ENCODE data around the gene TIGIT. TPM values are rescaled to one million over a fixed set of nuclear protein-coding genes. Genes with fewer than 3 reads are reported as not detected.

Gene TIGIT
- total and polyA plus RNA-seq, 2 donors (not counting 1 experiment from before 2014, with no cell fraction given) = 2.5 to 4.6 TPM

DNA sequence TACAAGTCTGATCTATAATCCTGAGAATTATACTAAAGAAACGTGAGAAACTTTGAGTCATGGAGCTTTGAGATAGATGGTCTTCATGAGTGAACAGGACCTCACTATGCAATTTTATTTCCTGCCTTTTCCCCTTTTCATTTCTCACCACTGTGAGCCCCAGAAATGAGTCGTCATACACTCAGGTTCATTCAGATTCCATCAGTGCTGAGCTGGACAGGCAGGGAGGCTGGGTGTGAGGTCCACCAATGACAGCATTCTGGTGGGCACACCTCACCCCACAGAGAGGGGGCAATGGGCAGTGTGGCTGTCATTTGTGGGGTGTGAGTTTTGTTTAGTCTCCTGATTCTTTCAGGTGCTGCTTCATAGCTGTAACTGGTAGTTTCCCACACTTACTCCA lies 16.9 kb downstream of the TIGIT start:
- no peaks in the 10 kb centered on the region for H3K27me3 Mint-ChIP-seq
- DNase-seq (no peak), ATAC-seq (ENCODE audit: low read depth) (no peak)
- WGBS (ENCODE audit: insufficient coverage) = no CpG with 5 or more reads among the region's 2 CpGs
- ChIA-PET CTCF (interaction anchor here (0.7 to 4.9 kb wide), 4 partner anchors 13 to 158 kb away, joined by 3 to 31 read pairs (median 4); no protein-coding TSS in a partner anchor), POLR2A (interaction anchor here (0.6 kb wide), 1 partner anchor 92 kb away, joined by 3 read pairs; no protein-coding TSS in a partner anchor)
- H3K9me3 Mint-ChIP-seq (ENCODE audit: insufficient read depth) = no peaks in the 10 kb centered on the region
- Histone ChIP-seq H2AFZ (ENCODE audit: insufficient read depth, low read depth, low read length, poor library complexity, severe bottlenecking) (no peak overlapping the region), H3K36me3 (replicated peaks in 1 of 2; ENCODE audit: control extremely low read depth in 1 of 2, control insufficient read depth in 1 of 2, extremely low read depth in 1 of 2, insufficient read depth in 2 of 2, low read length in 1 of 2) (no peaks in the 10 kb centered on the region), H3K4me3 (ENCODE audit: control extremely low read depth in 1 of 5, extremely low read depth in 1 of 5, insufficient read depth in 1 of 5, low read depth in 2 of 5, low read length in 4 of 5) (no peak overlapping the region), H4K20me1 (ENCODE audit: control insufficient read depth, insufficient read depth, low read length, poor library complexity, severe bottlenecking) (no peaks in the 10 kb centered on the region), H3K9ac (ENCODE audit: low read length) (no peak overlapping the region), H3K27ac (ENCODE audit: low read length in 2 of 2) (no peak overlapping the region), H3K4me2 (replicated peaks; ENCODE audit: low read depth, low read length, poor library complexity, severe bottlenecking) (no peak overlapping the region), H3K9me3 (ENCODE audit: control extremely low read depth in 1 of 3, control insufficient read depth in 2 of 3, insufficient read depth in 1 of 3, low read length in 2 of 3) (no peaks in the 10 kb centered on the region), H3K27me3 (replicated peaks in 1 of 4; ENCODE audit: control extremely low read depth in 1 of 4, control insufficient read depth in 3 of 4, insufficient read depth in 4 of 4, low read length in 3 of 4) (no peaks in the 10 kb centered on the region), H3K79me2 (ENCODE audit: control insufficient read depth, insufficient read depth, low read length) (no peaks in the 10 kb centered on the region), H3K4me1 (ENCODE audit: control insufficient read depth in 2 of 2, insufficient read depth in 2 of 2, low read length in 2 of 2) (peaks cover 22 to 27% of the 10 kb centered on the region in 2 donors)
- H3K27ac Mint-ChIP-seq = peak overlapping the region; percentile 22
- TF ChIP-seq, protein P1, sequence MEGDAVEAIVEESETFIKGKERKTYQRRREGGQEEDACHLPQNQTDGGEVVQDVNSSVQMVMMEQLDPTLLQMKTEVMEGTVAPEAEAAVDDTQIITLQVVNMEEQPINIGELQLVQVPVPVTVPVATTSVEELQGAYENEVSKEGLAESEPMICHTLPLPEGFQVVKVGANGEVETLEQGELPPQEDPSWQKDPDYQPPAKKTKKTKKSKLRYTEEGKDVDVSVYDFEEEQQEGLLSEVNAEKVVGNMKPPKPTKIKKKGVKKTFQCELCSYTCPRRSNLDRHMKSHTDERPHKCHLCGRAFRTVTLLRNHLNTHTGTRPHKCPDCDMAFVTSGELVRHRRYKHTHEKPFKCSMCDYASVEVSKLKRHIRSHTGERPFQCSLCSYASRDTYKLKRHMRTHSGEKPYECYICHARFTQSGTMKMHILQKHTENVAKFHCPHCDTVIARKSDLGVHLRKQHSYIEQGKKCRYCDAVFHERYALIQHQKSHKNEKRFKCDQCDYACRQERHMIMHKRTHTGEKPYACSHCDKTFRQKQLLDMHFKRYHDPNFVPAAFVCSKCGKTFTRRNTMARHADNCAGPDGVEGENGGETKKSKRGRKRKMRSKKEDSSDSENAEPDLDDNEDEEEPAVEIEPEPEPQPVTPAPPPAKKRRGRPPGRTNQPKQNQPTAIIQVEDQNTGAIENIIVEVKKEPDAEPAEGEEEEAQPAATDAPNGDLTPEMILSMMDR (IDR thresholded peaks at IDR 0.05) = no peak
- TF ChIP-seq EZH2 (IDR thresholded peaks at IDR 0.05; ENCODE audit: borderline replicate concordance, insufficient read depth, low read depth, low read length, poor library complexity, severe bottlenecking) = no peak
- peaks cover 34% of the 10 kb centered on the region for H3K4me1 Mint-ChIP-seq
- H3K4me3 Mint-ChIP-seq = no peak overlapping the region
- intact Hi-C loops (cut with micrococcal nuclease) = no loop called here

DNA sequence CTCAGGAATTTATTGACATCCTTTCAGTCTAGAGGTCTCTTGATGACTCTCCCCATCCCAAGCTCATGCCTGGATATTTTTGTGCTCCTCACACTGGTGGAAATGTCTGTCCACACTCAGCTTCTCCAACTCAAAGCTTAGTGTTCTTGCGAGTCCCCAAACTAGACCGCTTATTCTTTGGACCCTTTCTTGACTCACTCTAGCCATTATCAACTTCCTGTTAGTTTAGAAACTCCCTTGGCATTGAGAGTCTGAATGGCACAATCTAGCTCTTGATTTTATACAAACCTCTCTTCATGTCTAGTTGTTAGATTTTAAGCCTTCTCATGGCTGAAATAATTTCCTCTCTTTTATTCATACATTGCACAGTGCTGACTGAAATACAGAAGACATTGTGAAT lies 19.6 kb downstream of the TIGIT start:
- CTCF ChIA-PET = interaction anchor here (1.1 kb wide), 1 partner anchor 22 kb away, joined by 4 read pairs; no protein-coding TSS in a partner anchor
- no peaks in the 10 kb centered on the region for H3K27me3 Mint-ChIP-seq

More for the DNA sequence above, 19.6 kb downstream of the TIGIT start:
- 100% methylated on average over 2 of the region's 2 CpGs for WGBS (ENCODE audit: insufficient coverage)
- Histone ChIP-seq H2AFZ (ENCODE audit: insufficient read depth, low read depth, low read length, poor library complexity, severe bottlenecking) (no peak overlapping the region), H3K36me3 (replicated peaks in 1 of 2; ENCODE audit: control extremely low read depth in 1 of 2, control insufficient read depth in 1 of 2, extremely low read depth in 1 of 2, insufficient read depth in 2 of 2, low read length in 1 of 2) (no peaks in the 10 kb centered on the region), H4K20me1 (ENCODE audit: control insufficient read depth, insufficient read depth, low read length, poor library complexity, severe bottlenecking) (no peaks in the 10 kb centered on the region), H3K4me3 (ENCODE audit: control extremely low read depth in 1 of 5, extremely low read depth in 1 of 5, insufficient read depth in 1 of 5, low read depth in 2 of 5, low read length in 4 of 5) (no peak overlapping the region), H3K79me2 (ENCODE audit: control insufficient read depth, insufficient read depth, low read length) (no peaks in the 10 kb centered on the region), H3K27ac (ENCODE audit: low read length in 2 of 2) (no peak overlapping the region), H3K4me1 (ENCODE audit: control insufficient read depth in 2 of 2, insufficient read depth in 2 of 2, low read length in 2 of 2) (peaks cover 8 to 11% of the 10 kb centered on the region in 2 donors), H3K9ac (ENCODE audit: low read length) (no peak overlapping the region), H3K4me2 (replicated peaks; ENCODE audit: low read depth, low read length, poor library complexity, severe bottlenecking) (no peak overlapping the region), H3K27me3 (replicated peaks in 1 of 4; ENCODE audit: control extremely low read depth in 1 of 4, control insufficient read depth in 3 of 4, insufficient read depth in 4 of 4, low read length in 3 of 4) (no peaks in the 10 kb centered on the region), H3K9me3 (ENCODE audit: control extremely low read depth in 1 of 3, control insufficient read depth in 2 of 3, insufficient read depth in 1 of 3, low read length in 2 of 3) (no peaks in the 10 kb centered on the region)
- Mint-ChIP-seq H3K4me3 (no peak overlapping the region), H3K9me3 (ENCODE audit: insufficient read depth) (no peaks in the 10 kb centered on the region), H3K4me1 (peaks cover 17% of the 10 kb centered on the region), H3K27ac (peak overlapping the region; percentile 16)
- no peak for ATAC-seq (ENCODE audit: low read depth)
- POLR2A ChIA-PET = no interaction called here
- TF ChIP-seq, protein P1 (IDR thresholded peaks at IDR 0.05) = no peak
- TF ChIP-seq EZH2 (IDR thresholded peaks at IDR 0.05; ENCODE audit: borderline replicate concordance, insufficient read depth, low read depth, low read length, poor library complexity, severe bottlenecking) = no peak
- no peak for DNase-seq
- intact Hi-C loops (cut with micrococcal nuclease) = loop anchor here (2.0 kb wide), 1 partner anchor 15 kb away; no protein-coding TSS in a partner anchor
